Stimulated activated CD4-positive, alpha-beta T cell treated with anti-CD3 and anti-CD28 coated beads, TNF-alpha, amount 100 ng/mL, for 1 hour (primary cell): ENCODE results near the gene PCMT1.
"Not testable (repeated sequence)": the region's sequence is repeated elsewhere in the genome, so short reads cannot be mapped to it uniquely, and the experiment has no call there.

Source experiments
- DNase-seq, 3 donors: peaks; one replicate each; pipeline ENCODE4 v3.0.0-alpha.2; 2020; ENCODE audit warnings: low read depth in 3 of 3, low spot score in 1 of 3

PCMT1 gene

DNA sequence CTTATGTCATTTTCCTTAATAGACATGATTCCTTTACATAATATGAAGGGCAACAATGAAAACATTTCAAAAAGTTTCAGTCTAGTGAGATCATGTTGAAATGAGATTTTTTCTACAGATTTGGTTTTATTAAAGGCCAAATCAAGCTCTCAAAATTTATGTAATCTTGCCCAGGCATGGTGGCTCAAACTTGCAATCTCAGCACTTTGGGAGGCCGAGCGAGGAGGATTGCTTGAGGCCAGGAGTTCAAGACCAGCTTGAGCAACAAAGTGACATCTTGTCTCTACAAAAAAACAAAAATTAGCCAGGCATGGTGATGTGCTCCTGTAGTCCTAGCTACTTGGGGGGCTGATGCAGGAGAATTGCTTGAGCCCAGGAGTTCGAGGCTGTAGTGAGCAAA lies 63.8 kb downstream of the PCMT1 start:
- no peak for DNase-seq

DNA sequence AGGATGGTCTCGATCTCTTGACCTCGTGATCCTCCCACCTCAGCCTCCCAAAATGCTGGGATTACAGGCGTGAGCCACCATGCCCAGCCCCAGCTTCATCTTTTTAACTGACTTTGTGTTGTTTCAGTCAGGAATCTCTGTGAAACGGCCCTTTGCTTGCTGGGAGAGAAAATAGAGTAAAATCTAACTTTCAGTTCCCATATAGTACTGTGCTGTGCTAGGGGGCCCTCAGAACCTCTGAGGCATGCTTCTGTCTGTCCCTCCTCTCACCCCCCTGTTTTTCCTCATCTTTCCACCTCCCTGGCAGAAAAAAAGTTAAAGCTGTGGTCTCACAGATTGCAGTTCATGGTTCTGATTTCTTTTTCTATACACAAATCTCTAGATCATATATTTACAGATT lies 66.2 kb downstream of the PCMT1 start:
- DNase-seq: no peak

DNA sequence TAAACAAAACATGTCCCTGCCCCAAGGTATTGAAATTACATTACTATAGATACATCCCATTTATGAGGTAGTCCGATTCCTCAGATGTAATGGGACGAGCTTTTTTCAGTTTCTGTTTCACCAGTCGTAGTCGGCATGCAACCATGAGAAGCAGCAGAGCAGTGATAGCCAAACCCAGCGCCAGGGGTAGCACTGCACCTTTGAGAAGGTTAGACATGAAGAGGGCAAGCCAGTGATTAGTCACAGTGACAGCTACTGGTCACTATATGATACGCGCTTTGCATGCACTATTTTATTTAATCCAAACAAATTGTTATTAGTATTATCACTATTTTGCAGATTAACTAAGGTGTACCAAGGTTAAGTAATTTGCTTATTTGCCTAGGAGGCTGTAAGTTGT lies 71.0 kb downstream of the PCMT1 start:
- DNase-seq: no peak

DNA sequence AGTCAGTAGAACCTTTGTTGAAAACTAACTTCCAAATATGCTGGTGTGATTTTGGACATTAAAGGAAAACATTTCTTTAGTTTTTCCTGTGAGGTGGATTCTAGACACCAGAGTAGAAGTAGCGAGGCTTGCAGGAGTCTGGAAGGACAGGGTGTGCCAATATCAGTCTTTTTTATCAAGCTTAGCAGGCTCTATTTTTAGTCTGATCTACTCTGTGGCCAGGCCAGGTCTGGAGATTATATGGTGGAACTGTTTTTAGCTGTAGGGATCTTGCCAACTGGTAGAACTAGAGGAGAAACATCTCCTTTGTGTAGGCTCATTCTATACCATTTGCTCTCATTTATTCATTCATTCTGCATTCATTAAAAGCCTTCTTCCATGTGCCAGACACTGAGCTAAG lies 72.0 kb downstream of the PCMT1 start:
- no peak for DNase-seq

DNA sequence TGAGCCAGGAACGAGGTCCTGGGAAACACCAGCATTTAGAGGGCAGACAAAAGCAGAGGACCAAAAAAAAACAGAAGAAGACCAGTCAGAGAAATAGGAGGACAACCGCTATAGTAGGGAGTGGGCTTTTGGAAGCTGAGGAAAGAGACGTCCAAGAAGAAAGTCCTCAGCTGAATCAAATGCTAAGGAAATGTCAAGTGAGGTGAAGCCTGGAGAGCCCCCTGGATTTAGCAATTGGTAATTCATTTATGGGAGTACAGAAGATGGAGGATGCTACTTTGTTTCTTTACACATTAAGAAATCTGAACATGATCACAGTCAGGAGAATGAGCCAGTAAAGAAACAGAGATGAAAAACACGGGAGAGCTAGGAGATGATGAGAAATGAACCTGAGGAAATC lies 73.5 kb downstream of the PCMT1 start:
- DNase-seq: no peak

DNA sequence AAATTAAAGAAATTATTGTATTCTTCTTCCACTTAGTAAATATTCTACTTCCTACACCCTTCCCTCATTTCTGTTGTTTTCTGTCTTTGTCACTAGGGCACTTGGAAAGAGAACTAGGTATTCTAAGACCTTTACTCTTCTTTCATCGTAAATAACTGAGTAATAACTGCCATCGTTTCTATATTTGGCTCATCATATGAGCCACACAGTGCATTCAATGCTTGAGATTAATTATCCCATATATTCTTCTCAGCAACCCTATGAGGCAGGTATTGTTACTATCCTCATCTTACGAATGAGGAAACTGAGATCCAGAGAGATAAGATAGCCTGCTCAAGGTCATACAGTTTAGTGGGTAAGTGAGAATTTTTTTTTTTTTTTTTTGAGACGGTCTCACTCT lies 75.8 kb downstream of the PCMT1 start:
- DNase-seq: no peak

DNA sequence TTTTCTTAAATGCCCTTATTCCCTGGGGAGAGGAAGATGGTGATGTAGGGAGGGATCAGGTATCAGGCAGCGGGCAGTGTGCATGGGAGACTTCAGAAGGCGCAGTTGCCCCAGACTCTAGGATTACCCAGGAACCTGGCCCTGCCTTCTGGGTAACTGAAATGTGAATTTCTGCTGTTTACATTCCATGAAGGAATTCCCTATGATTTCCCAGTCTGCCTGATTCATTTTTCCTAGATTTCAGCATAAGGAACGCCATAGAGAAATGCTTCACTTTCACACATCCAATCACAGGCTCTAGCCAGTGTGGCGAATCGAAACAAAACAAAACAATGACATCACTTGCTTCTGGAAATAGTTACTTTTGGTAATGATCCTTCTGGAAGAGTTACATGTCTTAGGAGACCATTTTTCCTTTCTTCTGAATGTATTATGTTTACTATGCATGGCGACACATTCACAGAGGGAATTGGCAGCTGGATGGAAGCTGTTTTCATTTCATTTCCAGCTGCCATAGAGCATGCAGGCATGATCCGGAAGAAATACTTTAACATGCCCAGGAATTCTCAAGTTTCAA lies 81.3 kb downstream of the PCMT1 start:
- DNase-seq: no peak

DNA sequence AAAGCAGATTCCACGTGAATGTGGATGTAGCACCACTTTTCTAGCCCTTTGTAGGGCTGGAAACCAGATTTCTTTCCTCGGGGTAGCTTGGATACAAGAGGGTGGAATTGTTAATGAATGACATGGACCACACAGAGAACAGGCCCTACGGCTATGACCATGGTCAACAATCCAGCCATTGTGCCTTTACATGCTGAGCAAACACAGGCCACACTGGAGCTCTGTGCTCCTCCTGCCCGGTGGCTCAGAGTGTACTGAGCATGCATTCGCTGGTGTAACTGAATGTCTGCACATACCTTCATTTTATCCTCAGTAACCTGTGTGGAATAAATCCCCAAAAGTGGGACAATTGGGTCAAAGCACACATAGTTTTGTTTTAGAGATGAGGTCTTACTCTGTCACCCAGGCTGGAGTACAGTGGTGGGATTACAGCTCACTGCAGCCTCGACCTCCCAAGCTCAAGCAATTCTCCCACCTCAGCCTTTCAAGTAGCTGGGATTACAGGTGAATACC lies 81.8 kb downstream of the PCMT1 start:
- DNase-seq: no peak

DNA sequence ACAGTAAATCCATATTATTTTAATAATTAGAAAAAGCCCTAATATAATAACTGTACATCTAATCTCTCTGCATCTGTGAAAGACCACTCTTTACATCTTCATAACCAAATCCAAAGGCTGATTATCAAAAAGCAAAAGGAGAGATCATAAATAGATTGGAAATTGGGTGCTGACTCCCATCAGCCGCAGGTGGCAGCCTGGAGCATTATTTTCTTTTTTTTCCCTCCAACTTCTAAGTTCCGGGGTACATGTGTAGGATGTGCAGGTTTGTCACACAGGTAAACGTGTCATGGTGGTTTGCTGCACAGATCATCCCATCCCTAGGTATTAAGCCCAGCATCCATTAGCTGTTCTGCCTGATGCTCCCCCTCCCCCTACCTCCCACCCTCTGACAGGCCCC lies 84.1 kb downstream of the PCMT1 start:
- no peak for DNase-seq

DNA sequence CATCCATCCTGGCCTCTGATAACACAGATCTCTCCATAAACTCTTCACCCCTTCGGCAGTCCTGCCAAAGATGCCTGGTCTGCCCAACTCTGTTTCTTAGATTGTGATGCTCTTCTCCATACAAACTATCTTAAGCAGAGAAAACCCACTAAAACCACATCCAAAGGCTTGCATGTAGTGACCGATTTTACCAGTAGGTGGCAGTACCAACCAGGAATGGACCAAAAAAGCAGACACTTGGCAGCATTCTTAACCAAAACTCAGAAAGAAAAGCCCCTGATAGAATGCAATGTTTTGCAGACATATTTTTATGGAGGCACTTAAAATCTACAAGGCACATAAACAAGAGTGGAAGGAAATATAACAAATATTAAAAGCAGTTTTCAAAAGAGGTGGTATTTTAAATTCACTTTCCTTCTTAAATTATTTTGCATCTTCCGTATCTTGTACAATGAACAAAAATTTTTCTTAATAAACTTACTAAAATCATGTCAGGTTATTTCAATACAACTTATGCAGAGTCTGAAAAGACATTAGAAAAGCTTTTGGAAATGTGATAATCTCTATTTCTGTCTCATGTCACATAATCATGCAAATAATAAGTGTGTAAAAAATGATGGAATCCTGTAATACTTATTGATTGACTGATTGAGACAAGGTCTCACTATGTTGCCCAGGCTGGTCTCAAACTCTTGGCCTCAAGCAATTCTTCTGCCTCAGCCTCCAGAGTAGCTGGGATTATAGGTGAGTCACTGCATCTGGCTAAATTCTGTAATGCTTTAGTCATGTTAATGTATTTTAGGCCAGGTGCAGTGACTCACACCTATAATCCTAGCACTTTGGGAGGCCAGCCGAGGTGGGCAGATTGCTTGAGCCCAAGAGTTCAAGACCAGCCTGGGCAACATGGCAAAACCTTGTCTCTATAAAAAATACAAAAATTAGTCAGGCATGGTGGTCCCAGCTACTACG lies 85.3 kb downstream of the PCMT1 start:
- peak; percentile 37 to 49 (median 40) for DNase-seq

DNA sequence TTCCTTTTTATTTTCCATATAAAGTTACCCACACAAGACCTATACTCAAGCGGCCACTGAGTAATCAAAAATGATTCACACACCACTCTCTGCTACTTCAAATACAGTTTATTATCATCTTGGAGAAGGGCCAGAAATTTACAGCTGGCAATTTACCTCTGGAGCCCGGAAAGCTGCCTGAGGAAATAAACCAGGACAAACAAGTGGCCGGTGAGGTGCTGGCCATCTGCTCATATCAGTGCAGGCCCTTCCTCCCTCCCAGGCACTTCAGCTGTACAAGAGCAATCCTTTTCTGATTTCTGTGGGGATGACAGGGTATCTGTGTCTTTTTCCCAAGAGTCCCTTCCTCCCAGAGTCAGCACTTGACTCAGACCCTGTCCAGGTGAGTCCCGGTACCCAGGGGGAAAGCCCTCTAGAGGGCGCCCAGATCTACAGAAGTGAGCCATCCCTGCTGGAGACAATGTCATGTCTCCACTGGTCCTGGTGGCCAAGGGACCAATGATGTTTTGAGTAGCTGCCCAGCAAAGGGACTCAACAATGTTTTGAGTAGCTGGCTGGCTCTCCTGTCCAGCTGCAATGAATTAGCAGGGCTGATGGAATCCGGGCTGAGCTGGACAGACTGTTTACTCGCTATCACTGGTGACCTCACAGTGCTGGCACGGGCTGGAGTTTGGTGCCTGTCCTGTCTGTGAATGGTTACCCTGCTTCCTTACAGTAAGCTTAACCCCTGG lies 91.0 kb downstream of the PCMT1 start:
- DNase-seq: no peak

DNA sequence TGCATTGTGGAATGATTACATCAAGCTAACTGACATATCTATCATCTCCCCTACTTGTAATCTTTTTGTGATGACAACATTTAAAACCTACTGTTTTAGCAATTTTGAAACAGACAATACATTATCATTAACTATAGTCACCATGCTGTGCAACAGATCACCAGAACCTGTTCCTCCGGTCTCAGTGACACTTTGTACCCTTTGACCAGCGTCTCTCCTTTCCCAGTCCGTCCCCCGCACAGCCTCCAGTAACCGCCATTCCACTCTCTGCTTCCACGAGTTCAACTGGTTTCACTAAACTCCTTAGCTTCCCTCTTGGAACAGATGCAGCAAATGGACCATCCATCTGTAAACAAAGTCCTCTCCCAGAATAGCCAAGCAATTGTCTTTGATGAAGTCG lies 92.8 kb downstream of the PCMT1 start:
- no peak for DNase-seq

DNA sequence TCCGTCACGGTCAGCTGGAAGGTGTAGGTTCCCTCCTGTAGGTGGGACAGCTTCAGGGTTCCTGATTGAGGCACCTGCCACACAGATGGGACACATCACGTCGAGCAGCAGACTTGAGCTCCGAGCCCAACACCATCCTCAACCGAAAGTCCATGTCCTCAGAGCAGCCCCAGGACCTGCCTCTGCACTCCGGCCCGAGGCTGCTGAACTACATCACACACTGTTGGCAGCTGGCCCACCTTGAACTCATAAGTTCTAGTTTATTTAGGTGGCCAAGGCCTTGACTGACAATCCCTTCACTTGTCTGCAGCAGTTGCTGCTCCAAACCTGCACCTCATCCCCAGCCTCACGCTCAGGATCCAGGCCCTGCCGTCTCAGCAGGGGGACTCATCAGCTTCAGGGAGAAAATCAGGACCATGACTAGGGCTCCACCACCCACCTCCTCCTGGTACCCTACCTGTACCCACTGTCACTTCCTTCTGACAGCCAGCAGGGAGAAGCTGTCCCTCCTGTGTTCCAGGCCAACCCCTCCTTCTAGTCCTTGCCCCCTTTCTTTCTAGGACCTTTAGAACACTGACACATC lies 93.6 kb downstream of the PCMT1 start:
- DNase-seq: no peak

DNA sequence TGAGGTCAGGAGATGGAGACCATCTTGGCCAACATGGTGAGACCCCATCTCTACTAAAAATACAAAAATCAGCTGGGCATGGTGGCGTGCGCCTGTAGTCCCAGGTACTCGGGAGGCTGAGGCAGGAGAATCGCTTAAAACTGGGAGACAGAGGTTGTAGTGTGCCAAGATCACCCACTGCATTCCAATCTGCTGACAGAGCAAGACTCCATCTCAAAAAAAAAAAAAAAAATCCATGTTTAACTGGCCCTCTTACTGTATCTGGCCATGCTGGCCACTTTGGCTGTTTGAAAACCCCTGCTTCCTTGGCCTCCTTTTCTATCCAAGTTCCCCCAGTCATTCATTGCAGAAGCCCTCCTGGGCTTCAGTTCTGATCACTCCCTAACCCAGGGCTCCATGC lies 94.5 kb downstream of the PCMT1 start:
- DNase-seq: not testable (repeated sequence)

DNA sequence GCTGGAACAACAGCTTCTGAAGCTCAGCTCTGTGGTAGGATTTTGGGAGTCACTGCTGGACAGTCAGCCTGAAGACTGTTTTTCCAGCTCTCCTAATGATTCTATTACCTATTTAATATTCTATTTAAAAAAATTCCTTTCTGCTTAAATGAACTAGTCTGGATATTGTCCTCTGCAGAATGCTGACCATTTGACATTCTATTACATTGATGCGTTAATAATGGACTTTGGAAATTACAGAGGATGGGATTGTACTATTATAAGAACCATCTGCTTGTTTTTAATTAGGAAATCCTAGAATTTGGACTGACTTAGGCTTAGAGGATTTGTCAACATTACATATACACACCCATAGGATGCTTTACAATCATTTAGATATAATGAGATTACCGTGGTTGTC lies 94.9 kb downstream of the PCMT1 start:
- DNase-seq: no peak

DNA sequence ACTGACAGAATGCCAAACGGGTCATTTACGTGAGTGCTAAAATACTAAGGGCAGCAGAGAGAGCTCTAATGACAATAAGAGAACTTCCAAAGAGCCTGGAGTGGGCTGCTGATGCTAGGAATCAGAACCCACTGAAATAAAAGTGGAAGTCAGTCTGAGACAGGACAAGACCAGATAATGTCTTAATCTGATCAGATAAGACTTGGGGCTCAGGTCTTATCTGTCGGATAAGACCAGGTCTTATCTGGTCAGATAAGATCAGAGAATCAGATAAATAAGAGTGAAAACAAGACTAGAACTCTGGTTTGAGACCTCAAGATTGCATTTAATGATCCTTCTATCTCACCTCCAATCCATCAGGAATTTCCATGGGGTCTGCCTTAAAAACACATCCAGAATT lies 96.0 kb downstream of the PCMT1 start:
- DNase-seq: no peak

DNA sequence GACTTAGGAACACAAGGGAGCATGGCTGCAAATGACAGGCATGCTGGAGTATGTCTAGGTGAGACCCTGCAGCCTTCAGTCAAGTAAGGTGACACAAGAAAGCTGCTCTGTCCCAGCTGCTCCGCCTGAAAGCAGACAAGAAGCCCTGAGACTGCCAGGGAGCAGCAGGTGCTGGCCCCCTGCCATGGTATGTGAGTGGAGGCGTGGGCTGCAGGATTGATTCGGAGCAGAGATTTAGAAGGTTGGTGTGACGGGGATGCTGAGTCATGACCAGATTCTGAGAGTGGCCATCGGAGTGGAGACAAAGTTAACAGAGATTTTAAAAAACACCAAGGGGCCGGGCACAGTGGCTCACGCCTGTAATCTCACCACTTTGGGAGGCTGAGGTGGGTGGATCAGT lies 96.8 kb downstream of the PCMT1 start:
- no peak for DNase-seq

DNA sequence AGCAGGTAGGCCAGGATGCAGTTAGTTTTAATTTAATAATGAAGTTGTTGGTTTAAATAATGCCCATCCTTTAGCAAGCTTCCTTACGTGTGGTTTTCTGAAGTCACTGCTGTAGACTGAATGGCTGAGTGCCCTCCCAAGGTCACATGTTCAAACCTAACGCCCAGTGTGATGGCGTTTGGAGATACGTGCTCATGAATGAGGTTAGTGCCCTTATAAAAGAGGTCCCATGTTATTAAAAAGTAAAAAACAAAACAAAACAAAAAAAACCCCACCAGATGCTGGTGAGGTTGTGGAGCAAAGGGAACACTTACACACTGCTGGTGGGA lies 98.4 kb downstream of the PCMT1 start:
- DNase-seq: no peak

DNA sequence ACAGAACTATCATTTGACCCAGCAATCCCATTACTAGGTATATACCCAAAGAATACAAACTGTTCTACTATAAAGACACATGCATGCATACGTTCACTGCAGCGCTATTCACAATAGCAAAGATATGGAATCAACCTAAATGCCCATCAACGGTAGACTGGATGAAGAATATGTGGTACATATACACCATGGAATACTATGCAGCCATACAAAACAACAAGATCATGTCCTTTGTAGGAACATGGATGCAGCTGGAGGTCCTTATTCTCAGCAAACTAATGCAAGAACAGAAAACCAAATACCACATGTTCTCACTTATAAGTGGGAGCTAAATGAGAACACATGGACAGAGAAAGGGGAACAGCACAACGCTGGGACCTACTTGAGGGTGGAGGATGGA lies 98.8 kb downstream of the PCMT1 start:
- not testable (repeated sequence) for DNase-seq

DNA sequence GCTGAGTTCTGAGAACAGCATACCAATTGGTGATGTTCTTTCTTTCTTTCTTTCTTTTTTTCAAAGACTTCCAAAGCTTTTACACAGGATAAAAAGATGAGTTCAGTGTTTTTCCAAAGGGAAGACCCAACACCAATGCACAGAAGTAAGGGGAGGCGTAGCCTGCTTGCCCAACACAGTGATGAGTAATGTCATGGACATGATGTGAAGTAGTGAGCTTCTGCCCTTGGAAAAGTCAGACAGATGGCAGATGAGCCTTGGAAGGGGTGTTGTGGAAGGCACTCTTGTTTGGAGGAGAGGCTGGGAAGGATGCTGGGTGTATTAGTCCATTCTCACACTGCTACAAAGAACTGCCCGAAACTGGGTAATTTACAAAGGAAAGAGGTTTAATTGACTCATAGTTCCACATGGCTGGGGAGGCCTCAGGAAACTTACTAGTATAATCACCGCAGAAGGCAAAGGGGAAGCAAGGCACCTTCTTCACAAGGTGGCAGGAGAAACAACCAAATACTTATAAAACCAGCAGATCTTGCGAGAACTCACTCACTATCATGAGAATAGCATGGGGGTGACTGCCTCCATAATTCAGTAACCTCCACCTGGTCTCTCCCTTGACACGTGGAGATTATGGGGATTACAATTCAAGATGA lies 102.0 kb downstream of the PCMT1 start:
- DNase-seq: no peak

DNA sequence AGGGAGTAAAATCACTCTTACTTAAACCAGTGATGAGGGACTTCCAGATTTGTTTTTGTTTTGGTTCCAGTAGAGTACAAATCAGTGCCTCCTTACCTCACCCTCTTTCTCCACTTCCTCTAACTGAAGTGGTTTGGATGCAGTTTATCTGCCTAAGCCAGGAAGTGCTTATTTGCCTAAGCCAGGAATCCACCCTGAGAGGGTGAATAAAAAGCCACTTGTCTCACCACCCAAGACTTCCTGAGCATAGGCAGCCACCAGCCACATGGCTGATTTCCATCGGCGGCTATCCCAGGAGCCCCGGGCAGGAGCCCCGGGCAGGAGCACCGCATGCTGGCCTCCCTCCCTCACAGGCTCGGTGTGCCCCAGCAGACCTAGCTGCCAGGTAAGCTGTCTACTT lies 102.6 kb downstream of the PCMT1 start:
- DNase-seq: no peak
